SIG-M5 (cell line): ENCODE results near the gene ARHGAP15.

Source experiments
- DNase-seq: peaks from one replicate; lab custom pipeline; 2025; lab: John Stamatoyannopoulos, UW

Gene ARHGAP15

DNA sequence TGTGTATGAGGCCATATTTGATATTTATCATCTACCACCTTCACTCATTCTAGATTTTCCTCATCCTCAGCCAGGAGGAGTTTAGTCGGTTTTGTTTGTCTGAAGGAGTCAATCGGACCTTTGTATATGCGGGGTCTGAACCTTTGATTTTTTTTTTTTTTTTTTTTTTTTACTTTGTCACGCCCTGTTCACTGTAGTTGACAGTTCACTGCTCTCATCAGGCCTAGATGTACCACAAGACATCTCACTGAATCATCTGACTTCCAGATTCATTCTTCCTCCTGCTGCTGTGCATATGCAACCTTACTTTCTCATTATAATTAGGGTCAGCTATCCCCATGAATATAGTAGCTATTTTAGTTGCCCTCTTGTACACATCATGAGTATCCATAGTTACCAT, 133.2 kb downstream of the ARHGAP15 start:
- no peak for DNase-seq

DNA sequence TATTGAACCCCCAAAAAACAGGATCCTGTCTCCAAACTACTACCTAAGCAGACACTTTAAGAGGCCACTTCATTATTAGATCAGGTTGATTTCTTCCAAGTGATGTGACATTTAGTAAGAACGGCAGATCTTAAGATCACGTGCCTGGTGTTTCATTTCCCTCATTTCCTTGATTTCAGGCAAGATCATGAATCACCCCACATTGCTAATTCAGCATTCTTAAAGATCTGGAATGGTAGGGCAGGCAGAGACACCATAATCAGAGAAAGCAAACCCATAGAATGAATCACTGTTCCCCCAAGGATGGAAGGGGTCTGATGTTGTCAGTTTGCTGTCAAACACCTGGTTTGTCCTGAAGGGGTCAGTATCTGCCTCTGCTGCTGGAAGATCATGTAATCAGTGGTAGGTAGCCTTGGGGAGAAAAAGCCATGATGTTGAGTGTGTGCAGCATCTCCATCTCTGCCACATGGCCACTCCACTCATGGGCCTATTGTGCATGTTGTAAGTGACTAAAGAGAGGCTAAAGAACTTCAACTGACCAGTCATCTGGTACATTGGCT, 133.9 kb downstream of the ARHGAP15 start:
- DNase-seq: no peak

DNA sequence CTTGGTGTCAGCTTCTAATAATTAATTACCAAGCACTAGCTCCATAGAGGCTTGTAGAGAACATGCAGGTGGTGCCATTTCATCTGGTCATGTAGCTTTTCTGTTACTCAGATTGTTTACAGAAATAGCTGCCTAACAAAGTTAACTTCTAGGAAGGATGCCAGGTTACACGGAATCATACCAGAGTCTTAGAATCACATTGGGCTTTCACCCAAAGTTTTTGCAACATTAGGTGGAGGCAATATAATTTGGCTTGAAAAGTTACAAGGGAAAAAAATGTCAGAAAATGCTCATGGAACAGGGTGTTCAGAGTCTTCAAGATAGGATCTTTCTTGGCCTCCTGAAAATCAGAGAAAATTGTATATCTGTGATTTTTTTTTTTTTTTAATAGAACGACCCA, 135.6 kb downstream of the ARHGAP15 start:
- DNase-seq: no peak

DNA sequence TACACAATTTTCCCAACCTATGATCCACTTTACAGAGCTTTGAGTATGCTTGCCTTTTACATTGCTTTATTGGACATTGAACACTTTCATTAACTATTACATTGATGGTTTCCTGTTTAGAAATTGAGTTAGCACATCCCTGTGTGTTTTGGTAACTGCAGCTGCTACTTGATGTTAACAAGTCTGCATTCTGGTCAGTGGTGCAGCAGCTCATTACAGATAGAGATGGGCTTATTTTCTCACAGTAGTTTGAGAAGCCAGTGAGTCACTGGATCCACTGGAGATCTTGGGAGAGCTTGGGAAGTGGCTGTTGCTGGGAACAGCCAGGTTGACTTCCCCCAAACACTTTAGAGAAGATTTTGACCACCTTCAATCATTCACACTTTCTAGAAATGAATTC, 150.5 kb downstream of the ARHGAP15 start:
- DNase-seq: no peak

DNA sequence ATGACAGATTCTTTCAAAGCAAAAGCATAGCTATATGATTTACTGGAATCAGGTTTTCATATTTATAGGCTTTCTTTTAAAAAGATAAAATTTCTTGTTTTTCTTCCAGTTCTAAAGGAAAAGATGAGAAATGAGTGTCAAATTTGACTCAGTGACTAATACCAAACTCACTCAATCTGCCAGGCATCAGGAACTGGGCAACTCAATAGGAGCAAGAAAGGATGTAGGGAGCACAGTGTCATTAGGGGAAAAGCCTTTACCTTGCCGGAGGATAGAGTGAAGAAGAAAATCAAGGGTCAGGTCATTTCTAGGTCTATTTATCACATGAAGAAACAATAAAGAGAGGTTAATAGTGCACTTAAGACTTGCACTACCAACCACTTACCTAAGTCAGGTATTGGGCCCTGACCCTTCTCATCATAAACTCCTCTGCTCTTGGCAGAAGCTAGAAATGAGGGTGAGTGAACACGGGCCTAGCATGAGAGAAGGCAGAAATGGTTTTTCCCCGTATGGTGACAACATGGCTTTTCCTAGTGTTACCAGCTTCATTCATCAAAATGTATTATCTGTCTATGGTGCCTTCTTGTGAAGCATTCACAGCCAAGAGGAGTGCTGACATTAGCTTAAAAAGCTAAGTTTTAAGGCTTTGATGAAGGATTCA, 151.0 kb downstream of the ARHGAP15 start:
- no peak for DNase-seq

DNA sequence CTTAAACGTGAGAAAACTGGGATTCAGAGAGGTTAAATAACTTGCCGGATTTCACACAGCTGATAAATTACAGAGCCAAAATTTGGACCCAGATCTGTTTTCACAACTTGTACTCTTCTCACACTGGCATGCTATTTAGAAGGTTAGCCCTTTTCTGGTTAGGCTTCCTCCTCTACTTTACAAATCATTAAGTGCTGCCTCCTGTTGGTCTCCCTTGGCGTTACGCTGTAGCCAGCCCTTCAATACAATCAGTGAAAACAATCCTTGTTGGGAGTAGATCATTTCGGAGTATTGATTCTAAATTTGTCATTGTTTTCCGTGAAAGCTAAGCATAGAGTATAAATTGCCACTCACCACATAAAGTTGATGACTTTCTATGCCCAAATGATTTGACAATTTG, 153.5 kb downstream of the ARHGAP15 start:
- DNase-seq: no peak

DNA sequence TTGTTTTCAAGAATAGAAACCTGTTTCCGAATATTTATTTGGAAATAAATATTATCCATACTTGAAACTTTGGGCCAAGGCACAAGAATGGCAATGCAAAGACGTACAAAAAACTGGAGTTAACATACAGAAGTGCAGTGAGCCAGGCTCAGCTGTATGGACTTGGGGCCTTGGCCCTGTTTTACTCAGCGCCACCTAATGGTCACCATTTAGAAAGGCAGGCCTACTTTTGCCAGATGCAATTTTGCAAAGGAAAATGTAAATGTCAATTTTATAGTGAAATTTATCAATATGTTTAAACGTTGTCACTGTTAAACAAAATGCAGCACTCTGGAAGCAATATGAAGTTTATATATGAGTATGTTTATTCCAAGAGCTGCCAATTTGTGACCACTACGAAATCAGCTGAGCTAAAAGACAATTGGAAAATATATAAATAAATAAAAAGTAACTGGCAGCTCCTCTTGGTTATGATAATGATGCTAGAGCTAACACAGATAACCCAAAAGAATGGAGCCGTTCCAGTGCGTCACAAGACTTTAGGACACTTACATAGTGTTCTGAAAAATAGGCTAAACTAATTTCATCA, 155.0 kb downstream of the ARHGAP15 start:
- DNase-seq: no peak

DNA sequence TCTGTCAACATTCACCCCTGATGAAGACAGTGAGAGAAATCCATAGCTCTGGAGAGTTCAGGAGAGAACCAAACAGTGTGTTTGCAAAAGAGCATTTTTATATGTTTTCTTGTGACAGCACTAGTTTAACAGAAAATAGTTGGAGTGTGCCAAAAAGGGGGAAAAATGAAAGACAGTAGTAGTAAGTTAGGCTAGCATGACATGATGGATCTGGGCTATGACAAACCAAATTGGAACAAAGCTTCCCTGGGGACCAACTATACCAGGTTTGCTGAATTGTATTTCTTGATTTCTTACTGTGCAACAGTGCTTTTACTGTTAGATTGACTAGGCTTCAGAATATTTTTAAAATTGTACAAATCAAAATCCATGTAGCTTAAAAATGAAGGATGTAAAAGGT, 159.8 kb downstream of the ARHGAP15 start:
- DNase-seq: no peak

DNA sequence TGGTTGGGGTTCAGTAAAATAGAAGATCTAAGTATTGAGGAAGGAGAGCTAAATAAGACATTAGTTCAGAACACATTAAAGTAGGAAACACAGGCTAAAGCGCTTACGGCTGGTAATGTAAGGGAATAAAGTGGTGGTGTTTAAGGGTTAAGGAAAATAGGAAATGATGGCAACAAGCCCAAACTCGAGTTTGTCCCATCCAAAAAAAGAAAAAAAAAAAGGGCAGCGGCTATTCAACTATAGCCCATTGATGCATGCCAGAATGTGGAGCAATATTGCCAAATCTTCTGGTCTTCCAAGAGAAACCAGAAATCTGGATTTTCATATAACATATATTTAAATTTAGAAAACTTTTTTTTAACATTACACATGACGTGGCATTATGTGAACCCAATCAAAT, 161.0 kb downstream of the ARHGAP15 start:
- no peak for DNase-seq

DNA sequence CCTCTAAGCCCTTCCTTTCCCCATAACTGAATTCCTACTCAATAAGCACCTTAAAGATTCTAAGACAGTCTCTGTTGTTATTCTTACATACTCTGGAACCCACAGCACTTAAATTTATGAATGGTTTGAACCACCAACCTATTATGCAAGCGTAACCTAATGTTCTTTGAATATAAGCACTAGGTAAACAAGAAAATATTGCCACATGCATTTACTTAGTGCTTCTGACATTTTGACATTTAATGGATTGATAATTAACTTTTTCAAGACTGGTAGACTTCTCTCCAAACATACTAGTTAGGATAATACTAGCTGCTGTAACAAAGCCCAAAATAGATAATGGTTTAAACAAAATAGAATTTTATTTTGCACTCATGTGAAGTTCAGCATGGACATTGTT, 164.8 kb downstream of the ARHGAP15 start:
- DNase-seq: no peak

DNA sequence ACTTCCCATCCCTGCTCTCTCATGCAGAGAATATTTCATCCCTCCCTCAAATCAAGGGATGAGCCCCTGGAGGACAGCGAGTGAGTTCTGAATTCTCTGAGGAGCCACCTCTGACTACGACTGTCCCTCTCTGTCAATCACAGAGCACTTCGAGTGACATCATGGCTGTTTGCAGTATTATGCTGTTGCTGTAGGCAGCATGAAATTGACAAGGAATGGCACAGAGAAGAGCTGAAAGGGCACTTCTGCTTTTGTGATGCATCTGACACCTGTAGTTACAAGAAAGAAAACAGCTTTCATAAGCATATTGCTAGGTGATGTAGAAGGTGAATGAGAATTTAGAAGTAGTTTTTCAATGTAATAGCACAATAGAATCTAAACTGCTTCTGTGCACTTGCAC, 166.9 kb downstream of the ARHGAP15 start:
- DNase-seq: no peak

DNA sequence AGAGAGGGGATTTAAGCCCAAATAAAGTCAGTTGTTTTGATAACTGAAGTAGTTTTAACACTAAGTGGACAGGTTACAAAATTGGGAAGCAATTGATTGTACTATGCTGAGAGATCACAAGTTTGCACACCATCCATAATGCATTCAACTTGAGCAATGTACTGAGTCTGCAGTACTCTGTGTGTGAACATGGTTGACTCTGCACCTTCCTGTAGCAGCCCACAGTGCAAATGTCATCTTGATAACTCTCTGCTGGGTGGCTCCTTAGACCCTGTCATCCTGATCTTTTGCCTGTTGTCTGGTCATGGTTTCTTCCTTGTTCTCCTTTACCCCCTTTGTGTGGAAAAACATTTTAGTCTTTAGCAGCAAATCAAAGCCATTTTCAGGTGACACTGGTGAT, 168.0 kb downstream of the ARHGAP15 start:
- no peak for DNase-seq

DNA sequence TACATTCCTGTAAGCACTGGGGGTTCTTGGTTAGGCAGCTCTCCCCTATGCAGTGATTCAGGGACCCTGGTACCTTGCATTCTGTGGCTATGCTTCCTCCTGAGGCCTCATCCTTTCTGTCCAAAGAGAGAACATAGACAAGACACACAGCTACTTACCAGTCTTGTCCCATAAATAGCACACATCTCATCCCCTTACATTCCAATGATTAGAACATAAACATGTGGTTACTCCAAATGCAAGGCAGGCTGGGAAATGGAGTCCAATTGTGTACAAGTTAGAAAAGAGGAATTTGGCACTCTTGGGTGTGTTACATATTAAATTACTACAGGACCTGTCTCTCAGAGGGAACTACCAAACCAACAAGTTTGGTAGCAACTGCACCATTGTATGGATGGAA, 171.3 kb downstream of the ARHGAP15 start:
- DNase-seq: no peak

DNA sequence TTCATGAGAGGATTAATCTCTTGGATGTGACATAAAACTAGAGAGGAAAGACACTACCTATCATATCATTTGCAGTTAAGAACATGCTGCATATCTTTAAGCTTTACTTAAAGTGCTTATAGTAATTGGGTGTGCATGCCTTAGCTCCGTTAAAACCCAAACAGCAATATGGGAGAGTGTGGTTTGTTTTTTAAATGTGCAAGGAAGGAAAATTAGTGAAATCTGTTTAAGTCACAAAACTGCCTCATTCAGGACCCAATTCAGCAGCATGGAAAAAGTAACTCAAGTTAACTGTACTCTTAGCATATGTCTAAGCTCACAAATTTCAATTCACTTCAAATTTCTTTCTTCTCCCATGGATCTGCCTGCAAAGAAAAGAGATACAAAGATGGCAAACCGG, 182.2 kb downstream of the ARHGAP15 start:
- DNase-seq: no peak

DNA sequence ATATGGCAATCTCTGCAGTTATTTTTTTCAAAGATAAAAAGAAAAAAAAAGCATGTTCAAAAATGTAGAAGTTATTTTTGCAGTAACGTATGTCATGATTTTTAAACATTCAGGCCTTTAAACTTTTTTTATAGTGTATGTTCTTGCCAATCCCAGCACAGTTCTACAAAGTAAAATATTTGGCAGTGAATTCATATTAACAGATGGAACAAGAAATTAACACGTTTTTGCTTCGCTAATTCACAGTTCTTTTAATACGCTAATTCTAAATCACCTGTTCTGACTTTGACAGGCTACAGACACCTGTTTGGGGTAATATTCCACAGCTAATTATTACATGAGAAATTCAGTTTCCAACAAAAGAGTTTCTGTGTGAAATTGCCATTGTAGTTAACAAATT, 183.2 kb downstream of the ARHGAP15 start:
- DNase-seq: no peak

DNA sequence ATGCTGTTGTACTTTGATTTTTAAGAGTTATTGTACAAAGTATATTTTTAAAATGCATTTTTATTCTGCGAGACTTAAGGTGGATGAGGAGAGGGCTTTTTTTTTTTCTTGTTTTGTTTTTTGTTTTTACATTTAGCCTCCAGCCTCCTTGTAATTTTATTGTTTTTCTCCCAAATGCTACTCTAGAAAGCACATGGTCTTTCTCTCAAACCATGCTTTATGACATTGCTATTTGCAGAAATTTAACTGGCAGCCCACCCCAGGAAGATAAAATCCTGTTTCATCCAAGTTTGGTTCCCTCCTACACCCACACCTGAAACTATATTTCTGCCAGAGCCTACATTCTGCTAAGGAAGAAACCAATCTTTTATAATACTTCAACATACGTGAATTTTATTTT, 184.6 kb downstream of the ARHGAP15 start:
- DNase-seq: no peak

DNA sequence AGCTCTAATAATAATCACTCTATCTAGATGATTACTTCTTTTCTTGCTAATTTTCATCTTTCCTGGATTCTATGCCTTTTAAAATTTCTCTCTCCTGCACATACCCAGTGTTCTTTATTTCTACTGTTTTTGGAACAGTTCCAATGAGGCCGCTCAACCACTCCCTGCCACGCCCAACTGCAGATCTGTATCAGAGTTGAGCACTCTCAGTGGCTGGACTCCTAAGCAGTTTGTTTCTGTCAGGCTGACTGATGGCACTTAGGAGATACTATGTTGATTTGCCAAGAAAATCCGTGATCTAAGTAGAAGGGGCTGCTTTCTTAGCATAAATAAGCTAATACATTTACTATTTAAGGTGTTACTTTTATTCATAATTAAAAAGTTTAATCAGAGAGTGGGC, 192.8 kb downstream of the ARHGAP15 start:
- no peak for DNase-seq

DNA sequence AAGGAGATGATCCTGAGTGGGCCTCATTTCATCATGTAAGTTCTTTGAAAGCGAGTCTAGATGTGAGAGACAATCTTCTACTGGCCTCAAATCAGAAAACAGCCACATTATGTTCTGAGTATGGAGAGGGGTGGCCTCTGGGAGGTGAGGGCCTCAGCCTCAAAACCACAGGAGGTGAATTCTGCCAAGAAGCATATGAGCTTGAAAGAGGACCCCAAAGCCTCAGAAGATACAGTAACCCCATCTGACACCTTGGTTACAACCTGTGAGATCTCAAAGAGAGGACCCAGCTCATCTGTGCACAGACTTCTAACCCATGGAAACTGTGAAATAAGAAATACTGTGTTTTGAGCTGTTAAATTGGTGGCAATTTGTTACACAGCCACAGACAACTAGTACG, 200.1 kb downstream of the ARHGAP15 start:
- DNase-seq: no peak

DNA sequence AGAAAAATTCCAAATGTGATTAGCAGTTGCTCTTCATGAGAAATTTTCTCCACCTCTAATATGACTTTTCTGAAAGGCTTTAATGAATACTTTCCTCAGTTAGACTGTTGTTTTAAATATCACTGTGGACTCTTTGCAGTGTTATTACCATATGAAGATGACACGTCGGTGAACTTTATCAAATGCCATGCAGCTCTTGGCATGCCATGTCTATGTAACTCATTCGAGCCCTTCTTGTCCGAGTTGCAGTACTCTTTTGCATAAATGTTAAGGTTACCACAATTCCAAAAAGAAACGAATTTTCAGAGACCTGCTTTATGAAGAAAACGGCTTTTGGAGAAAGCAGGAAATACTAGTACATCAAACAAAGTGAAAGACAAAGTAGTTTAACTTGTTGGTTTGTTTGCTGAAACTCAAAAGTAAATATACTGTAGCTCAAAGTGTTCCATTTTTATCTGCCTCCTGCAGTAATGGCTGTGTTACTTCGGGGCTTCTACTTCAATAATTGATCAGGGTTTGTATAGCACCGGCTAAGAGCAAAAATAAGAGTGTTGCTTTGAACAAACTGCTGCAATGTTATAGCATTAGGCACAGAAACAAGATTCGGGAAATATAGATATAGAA, 204.1 kb downstream of the ARHGAP15 start:
- no peak for DNase-seq

DNA sequence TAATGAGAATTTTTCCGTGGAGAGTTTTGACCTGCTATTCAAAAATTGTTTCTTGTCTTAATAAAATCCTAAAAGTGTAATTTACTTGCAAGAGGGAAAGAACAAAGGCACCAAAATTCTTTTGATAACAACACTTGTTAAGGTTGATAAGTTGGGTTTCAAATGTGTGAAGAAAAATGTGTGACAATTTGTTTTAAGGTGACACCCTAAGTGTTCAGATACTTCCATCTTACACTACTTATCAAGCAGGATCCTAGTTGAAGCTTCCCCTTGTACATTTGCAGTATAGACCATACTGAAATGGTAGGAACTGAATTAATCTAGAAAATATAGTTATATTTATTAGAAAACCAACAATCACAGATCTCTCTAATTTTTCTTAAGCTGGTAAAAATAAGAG, 204.6 kb downstream of the ARHGAP15 start:
- DNase-seq: no peak

DNA sequence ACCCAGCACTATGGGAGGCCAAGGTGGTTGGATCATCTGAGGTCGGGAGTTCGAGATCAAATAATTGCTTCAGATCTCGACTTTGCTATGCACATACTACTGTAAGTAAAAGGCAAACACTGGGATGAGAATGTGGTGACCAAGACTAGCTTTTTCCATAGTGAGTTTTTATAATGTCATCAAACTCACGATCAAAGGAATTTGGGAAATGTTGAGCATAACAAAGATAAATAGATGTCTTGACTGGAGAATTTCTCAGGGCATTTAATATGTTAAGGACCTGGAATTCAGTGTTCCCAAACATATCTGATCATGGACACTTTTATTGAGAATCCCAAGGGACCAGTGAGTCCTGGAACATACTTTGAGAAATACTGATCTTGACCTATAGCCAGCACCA, 205.6 kb downstream of the ARHGAP15 start:
- no peak for DNase-seq

DNA sequence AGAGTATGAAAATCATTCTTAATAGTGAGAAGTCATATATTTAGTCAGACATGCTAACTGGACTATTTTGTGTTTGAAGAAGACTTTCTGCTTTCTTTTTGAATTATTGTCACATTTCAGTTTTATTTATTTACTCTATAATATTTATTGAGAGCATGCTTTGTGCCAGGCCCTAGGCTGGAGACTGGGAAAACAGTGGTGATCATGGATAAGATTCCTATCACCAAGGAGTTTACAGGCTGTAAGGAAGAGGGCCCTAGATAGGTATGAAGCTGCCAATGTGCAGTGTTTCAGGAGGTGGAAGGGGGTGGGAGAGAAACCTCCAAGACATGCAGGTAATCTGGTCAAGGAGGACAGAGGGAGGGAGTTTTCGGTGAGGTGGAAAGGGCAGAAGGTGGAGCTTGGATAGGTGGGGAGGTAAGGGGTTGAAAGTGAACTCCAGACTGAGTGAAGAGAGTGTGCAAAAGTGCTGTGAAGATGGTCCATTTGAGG, 207.5 kb downstream of the ARHGAP15 start:
- DNase-seq: no peak

DNA sequence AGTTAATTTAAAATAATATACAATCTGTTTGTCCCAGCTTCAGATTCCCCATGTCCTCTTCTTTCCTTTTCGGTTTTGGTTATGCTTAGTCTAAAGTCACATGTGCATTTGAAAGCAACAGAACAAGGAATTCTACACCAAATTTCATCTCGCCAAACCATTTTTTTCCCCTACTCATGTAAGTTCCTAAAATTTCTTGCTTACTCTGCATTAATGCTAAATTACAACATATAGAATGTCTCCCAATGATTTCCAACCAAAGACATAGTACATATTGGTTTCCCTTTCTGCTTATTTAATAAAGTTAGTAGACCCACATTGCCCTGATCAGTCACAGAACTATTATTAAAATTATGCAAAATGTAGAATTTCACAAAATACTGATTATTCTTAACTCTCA, 212.3 kb downstream of the ARHGAP15 start:
- DNase-seq: no peak
